Vagina (tissue), 2 donors: ENCODE data around the gene SV2B.

Experiments
- POLR2A ChIP-seq, 2 donors: fragments of 450-650 bp; IDR thresholded peaks; one replicate each; pipeline ENCODE4 v1.6.1; 2017; ENCODE audit warnings: antibody characterized with exemption in 2 of 2, mild to moderate bottlenecking in 2 of 2, moderate library complexity in 2 of 2
- POLR2AphosphoS5 ChIP-seq, 2 donors: sonication (generic); formaldehyde crosslinking; IDR thresholded peaks; one replicate each; pipeline ENCODE4 v1.9.0; 2017; ENCODE audit warnings: antibody characterized with exemption in 2 of 2, mild to moderate bottlenecking in 2 of 2, low read depth in 1 of 2; ENCODE audit not compliant: insufficient read depth in 1 of 2
- TF ChIP-seq, protein P1 (sequence below), 3 experiments: fragments of 450-650 bp in 2 of 3; fragments of 200-600 bp in 1 of 3; sonication (generic) in 1 of 3; IDR thresholded peaks; one replicate each; pipeline ENCODE4 v1.5.1; 2017 to 2019; ENCODE audit warnings: antibody characterized with exemption in 3 of 3, mild to moderate bottlenecking in 2 of 3, moderate library complexity in 2 of 3

DNA sequence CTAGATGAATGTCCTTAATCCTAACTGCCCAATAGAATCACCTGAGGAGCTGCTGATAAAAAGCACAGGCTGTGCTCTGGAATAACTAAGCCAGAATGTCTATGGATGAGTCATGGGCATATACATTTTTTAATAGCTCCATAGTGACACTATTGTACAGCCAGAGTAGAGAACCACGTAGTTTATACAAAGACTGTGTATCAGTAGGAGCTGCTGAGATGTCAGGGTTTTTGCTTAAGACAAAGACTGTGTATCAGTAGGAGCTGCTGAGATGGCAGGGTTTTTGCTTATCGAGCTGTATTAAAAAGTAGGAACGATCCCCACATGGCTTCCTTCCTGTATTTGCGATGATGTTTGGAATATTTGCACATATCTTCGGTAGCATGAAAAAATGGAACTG, 137.4 kb downstream of the SV2B start:
- TF ChIP-seq, protein P1, sequence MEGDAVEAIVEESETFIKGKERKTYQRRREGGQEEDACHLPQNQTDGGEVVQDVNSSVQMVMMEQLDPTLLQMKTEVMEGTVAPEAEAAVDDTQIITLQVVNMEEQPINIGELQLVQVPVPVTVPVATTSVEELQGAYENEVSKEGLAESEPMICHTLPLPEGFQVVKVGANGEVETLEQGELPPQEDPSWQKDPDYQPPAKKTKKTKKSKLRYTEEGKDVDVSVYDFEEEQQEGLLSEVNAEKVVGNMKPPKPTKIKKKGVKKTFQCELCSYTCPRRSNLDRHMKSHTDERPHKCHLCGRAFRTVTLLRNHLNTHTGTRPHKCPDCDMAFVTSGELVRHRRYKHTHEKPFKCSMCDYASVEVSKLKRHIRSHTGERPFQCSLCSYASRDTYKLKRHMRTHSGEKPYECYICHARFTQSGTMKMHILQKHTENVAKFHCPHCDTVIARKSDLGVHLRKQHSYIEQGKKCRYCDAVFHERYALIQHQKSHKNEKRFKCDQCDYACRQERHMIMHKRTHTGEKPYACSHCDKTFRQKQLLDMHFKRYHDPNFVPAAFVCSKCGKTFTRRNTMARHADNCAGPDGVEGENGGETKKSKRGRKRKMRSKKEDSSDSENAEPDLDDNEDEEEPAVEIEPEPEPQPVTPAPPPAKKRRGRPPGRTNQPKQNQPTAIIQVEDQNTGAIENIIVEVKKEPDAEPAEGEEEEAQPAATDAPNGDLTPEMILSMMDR (IDR thresholded peaks at IDR 0.05): no peak
- TF ChIP-seq POLR2A (IDR thresholded peaks at IDR 0.05) (no peak), POLR2AphosphoS5 (IDR thresholded peaks at IDR 0.05; ENCODE audit: insufficient read depth in 1 of 2, low read depth in 1 of 2) (no peak)
